Measurements from ENCODE around the gene SFT2D3.

Gene SFT2D3

GRCh38 chr2:127701193-127701650, at the start of gene SFT2D3:
TSS of gene SFT2D3 (plus strand) at chr2:127701497. CDS start at chr2:127701529, 32 bp downstream.
- peak; percentile 98 for DNase-seq

- no peak for DNase-seq
Measured at GRCh38 chr2:127651971-127652550, 49.2 kb upstream of the SFT2D3 start.

- DNase-seq: no peak
Measured at GRCh38 chr2:127652786-127653357, 48.4 kb upstream of the SFT2D3 start.

- DNase-seq: no peak
Measured at GRCh38 chr2:127653421-127654083, 47.7 kb upstream of the SFT2D3 start.

- DNase-seq: no peak
Measured at GRCh38 chr2:127654084-127654837, 47.0 kb upstream of the SFT2D3 start.

GRCh38 chr2:127654838-127655175, 46.5 kb upstream of the SFT2D3 start:
- DNase-seq: no peak

- DNase-seq: no peak
Measured at GRCh38 chr2:127655209-127656073, 45.9 kb upstream of the SFT2D3 start.

GRCh38 chr2:127656569-127657231, 44.6 kb upstream of the SFT2D3 start:
- no peak for DNase-seq

GRCh38 chr2:127657232-127657595, 44.1 kb upstream of the SFT2D3 start:
- DNase-seq: no peak

GRCh38 chr2:127658146-127658545, 43.2 kb upstream of the SFT2D3 start:
- no peak for DNase-seq

GRCh38 chr2:127658641-127659407, 42.5 kb upstream of the SFT2D3 start:
- DNase-seq: no peak

GRCh38 chr2:127659408-127660290, 41.6 kb upstream of the SFT2D3 start:
- DNase-seq: no peak

- no peak for DNase-seq
Measured at GRCh38 chr2:127660291-127660578, 41.1 kb upstream of the SFT2D3 start.

GRCh38 chr2:127661072-127661649, 40.1 kb upstream of the SFT2D3 start:
- no peak for DNase-seq

GRCh38 chr2:127661949-127662510, 39.3 kb upstream of the SFT2D3 start:
- DNase-seq: no peak

- no peak for DNase-seq
Measured at GRCh38 chr2:127662937-127663565, 38.2 kb upstream of the SFT2D3 start.

- DNase-seq: no peak
Measured at GRCh38 chr2:127663566-127664064, 37.7 kb upstream of the SFT2D3 start.

GRCh38 chr2:127664065-127664894, 37.0 kb upstream of the SFT2D3 start:
- peak; percentile 57 for DNase-seq

All from DMS53 (cell line).